ENCODE results near the gene PATL2.

DNA sequence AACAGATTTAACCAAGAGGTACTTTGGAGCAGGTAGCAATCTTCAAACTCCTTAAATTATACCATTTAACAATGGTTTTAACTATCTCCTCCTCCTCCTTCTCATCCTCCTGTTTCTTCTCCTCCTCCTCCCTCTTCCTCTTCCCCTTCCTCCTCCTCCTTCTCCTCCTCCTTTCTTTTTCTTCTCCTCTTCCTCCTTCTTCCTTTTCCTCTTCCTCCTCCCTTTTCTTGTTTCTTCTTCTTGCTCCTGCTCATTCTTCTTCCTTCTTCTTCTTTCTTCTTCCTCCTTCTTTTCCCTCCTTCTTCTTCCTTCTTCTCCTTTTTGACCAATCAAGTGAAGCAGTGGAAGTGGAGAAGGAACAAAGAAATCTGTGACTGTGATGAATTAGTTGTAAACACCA, 14.1 kb downstream of the PATL2 start:
- TF ChIP-seq, protein P1, sequence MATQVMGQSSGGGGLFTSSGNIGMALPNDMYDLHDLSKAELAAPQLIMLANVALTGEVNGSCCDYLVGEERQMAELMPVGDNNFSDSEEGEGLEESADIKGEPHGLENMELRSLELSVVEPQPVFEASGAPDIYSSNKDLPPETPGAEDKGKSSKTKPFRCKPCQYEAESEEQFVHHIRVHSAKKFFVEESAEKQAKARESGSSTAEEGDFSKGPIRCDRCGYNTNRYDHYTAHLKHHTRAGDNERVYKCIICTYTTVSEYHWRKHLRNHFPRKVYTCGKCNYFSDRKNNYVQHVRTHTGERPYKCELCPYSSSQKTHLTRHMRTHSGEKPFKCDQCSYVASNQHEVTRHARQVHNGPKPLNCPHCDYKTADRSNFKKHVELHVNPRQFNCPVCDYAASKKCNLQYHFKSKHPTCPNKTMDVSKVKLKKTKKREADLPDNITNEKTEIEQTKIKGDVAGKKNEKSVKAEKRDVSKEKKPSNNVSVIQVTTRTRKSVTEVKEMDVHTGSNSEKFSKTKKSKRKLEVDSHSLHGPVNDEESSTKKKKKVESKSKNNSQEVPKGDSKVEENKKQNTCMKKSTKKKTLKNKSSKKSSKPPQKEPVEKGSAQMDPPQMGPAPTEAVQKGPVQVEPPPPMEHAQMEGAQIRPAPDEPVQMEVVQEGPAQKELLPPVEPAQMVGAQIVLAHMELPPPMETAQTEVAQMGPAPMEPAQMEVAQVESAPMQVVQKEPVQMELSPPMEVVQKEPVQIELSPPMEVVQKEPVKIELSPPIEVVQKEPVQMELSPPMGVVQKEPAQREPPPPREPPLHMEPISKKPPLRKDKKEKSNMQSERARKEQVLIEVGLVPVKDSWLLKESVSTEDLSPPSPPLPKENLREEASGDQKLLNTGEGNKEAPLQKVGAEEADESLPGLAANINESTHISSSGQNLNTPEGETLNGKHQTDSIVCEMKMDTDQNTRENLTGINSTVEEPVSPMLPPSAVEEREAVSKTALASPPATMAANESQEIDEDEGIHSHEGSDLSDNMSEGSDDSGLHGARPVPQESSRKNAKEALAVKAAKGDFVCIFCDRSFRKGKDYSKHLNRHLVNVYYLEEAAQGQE (IDR thresholded peaks at IDR 0.05; ENCODE audit: insufficient replicate concordance, low read depth): no peak
- TF ChIP-seq POLR2AphosphoS5 (IDR thresholded peaks at IDR 0.05; ENCODE audit: low read depth): no peak
